GM21423 (cell line): ENCODE results near the gene ECM1.
A peak's percentile ranks its signal among the peaks of the same experiment; 100 is the strongest.

ENCODE experiments used
- ATAC-seq: cut with Tn5 transposase; IDR thresholded peaks from one replicate; pipeline ENCODE4 v1.9.1; 2021; ENCODE audit warnings: mild to moderate bottlenecking, moderate library complexity; ENCODE audit not compliant: unreplicated experiment

ECM1 gene

GRCh38 chr1:150557065-150557600 lies 49.2 kb downstream of the ECM1 start:
- ATAC-seq: no peak

DNA sequence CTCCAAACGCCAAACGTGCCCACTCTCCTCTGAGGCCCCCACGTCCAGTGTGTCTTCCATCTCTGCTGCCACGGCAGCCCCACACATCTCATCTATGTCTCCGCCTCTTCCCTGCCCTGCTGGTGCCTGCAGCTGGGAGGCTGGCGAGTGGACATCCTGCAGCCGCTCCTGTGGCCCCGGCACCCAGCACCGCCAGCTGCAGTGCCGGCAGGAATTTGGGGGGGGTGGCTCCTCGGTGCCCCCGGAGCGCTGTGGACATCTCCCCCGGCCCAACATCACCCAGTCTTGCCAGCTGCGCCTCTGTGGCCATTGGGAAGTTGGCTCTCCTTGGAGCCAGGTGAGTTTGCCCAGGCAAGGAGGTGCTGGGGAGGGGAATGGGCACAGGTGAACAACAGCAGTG lies 49.9 kb downstream of the ECM1 start:
- no peak for ATAC-seq

DNA sequence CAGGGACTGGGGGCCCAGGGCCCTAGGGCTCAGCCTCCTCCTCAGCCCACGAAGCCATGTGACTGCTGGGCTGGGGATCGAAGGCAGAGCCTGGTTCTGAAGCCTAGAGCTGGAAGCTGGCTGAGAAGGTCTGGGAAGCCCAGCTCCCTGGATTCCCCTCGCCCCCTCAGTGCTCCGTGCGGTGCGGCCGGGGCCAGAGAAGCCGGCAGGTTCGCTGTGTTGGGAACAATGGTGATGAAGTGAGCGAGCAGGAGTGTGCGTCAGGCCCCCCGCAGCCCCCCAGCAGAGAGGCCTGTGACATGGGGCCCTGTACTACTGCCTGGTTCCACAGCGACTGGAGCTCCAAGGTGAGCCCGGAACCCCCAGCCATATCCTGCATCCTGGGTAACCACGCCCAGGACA lies 50.4 kb downstream of the ECM1 start:
- no peak for ATAC-seq

- no peak for ATAC-seq
Observed at GRCh38 chr1:150558761-150559655, 51.1 kb downstream of the ECM1 start.

DNA sequence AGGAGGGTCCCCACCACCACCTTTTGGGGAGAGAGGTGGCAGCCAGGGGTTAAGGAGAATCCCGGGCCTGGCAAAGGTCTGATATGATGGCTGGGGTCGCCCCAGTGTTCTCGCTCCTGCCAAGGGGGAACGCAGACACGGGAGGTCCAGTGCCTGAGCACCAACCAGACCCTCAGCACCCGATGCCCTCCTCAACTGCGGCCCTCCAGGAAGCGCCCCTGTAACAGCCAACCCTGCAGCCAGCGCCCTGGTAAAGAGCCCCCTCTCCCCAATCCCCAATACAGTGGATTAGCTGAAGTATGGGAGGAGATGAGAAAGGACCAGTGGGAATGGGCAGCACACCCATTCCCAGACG lies 51.7 kb downstream of the ECM1 start:
- no peak for ATAC-seq

DNA sequence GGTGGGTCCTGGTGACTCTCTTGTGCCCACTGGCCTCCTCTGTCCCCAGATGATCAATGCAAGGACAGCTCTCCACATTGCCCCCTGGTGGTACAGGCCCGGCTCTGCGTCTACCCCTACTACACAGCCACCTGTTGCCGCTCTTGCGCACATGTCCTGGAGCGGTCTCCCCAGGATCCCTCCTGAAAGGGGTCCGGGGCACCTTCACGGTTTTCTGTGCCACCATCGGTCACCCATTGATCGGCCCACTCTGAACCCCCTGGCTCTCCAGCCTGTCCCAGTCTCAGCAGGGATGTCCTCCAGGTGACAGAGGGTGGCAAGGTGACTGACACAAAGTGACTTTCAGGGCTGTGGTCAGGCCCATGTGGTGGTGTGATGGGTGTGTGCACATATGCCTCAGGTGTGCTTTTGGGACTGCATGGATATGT lies 52.1 kb downstream of the ECM1 start:
- no peak for ATAC-seq

DNA sequence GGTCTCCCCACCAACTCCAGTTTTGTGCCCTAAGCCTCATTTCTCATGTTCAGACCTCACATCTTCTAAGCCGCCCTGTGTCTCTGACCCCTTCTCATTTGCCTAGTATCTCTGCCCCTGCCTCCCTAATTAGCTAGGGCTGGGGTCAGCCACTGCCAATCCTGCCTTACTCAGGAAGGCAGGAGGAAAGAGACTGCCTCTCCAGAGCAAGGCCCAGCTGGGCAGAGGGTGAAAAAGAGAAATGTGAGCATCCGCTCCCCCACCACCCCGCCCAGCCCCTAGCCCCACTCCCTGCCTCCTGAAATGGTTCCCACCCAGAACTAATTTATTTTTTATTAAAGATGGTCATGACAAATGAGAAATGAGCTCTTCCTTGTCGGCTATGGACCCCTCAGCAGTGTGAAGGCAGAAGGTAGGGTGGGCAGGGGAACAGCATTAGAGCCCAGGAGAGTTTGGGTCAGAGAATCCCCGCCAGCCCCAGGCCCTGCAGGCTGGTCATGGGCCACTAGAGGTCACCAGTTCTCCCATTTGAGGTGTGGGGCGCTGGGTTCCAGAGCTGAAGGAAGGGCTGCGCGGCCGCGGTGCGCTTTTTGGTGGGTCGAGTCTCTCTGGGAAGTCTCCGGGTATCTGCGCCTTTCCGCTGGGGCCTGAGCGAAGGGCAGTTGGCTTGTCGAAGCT lies 52.8 kb downstream of the ECM1 start:
- no peak for ATAC-seq

GRCh38 chr1:150561254-150561973 lies 53.5 kb downstream of the ECM1 start:
- ATAC-seq: no peak

DNA sequence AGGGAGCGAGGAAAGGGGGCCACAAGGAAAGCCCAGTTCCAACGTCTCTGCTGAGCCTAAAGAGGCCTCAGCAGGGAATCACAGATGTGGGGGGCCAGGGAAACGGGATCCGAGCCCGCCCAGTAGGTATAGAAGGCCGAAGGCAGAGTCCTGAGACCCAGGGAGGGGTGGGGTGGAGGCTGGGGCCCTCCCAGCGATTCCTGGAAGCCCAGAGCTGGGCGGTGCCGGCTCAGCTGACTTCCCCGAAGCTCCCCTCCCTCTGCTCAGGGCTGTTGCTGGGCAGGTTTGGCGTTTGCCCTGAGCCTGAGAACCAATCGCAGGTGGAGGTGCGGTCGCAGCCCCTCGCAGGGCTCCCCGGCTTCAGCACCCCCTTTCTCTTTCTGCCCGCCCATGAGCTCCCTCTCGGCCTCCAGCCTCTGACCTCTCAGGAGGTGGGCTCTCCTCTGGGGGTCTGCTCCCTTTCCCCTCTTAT lies 54.1 kb downstream of the ECM1 start:
- peak; percentile 36 for ATAC-seq

- ATAC-seq: peak; percentile 31
Observed at GRCh38 chr1:150562446-150563339, 54.8 kb downstream of the ECM1 start.
